Measurements from ENCODE around the gene SFT2D3. TPM values are rescaled to one million over a fixed set of nuclear protein-coding genes. Genes with fewer than 3 reads are reported as not detected.

SFT2D3 gene
- total and polyA plus RNA-seq, 2 of the 8 experiments (the other 6 are each of a cell fraction or from before 2014, with no cell fraction given), result 7.3 to 10.3 TPM

GRCh38 chr2:127653421-127654083 lies 47.7 kb upstream of the SFT2D3 start:
- no peak overlapping the region for H3K9ac ChIP-seq (replicated peaks in 1 of 4; ENCODE audit: extremely low read depth in 1 of 4, low read depth in 3 of 4, low read length in 3 of 4)
- H2BK20ac ChIP-seq (ENCODE audit: low read length), result no peak overlapping the region
- no peak overlapping the region for H4K5ac ChIP-seq (ENCODE audit: insufficient read length, low read depth, low read length)
- H3K4me1 ChIP-seq (replicated peaks in 1 of 4; ENCODE audit: control insufficient read depth in 3 of 4, insufficient read depth in 4 of 4, low read length in 3 of 4), result no peaks in the 10 kb centered on the region; a peak in 3 of 7 replicates
- 92% methylated on average over 14 of the region's 16 CpGs; no CpG with 5 or more reads in 1 of the 2 experiments for WGBS, 2 experiments (ENCODE audit: extremely low coverage in 1 of 2, insufficient coverage in 1 of 2, insufficient read length in 1 of 2, insufficient replicate concordance in 2 of 2, low coverage in 1 of 2, low lambda C conversion rate in 2 of 2, missing lambda C conversion rate in 1 of 2)
- H3K14ac ChIP-seq (ENCODE audit: insufficient read length), result no peak overlapping the region
- no peaks in the 10 kb centered on the region for H3K23me2 ChIP-seq (ENCODE audit: low read depth, low read length)
- TF ChIP-seq RXRA (IDR thresholded peaks at IDR 0.05; ENCODE audit: insufficient read depth, low read depth, low read length) (no peak), SUZ12 (IDR thresholded peaks at IDR 0.05; ENCODE audit: low read length) (no peak), FOSL1 (IDR thresholded peaks at IDR 0.05; ENCODE audit: insufficient read depth, low read depth, low read length) (no peak), CBX5 (IDR thresholded peaks at IDR 0.05; ENCODE audit: low read depth, low read length) (no peak), POLR2A (IDR thresholded peaks at IDR 0.05; ENCODE audit: control extremely low read depth in 1 of 2, low read depth in 2 of 2, low read length in 2 of 2) (no peak), NRF1 (IDR thresholded peaks at IDR 0.05; ENCODE audit: low read depth, low read length) (no peak), RFX5 (IDR thresholded peaks at IDR 0.05; ENCODE audit: borderline replicate concordance, low read depth, low read length) (no peak), RBBP5 (IDR thresholded peaks at IDR 0.05; ENCODE audit: borderline replicate concordance, low read depth, low read length) (no peak), TBP (IDR thresholded peaks at IDR 0.05; ENCODE audit: low read depth, low read length) (no peak), BACH1 (IDR thresholded peaks at IDR 0.05; ENCODE audit: low read length) (no peak)
- no peak overlapping the region for H4K8ac ChIP-seq (ENCODE audit: extremely low read depth, insufficient read depth, low read length)
- no peaks in the 10 kb centered on the region for H3K9me3 ChIP-seq (ENCODE audit: insufficient read depth in 2 of 2, low read depth in 1 of 2, low read length in 1 of 2)
- H4K91ac ChIP-seq (replicated peaks; ENCODE audit: insufficient read length, low read length), result no peak overlapping the region
- ChIA-PET POLR2A (ENCODE audit: partially characterized antibody) (interaction anchor here (1.0 kb wide), 2 partner anchors 49 to 211 kb away, joined by 3 read pairs; no protein-coding TSS in a partner anchor), CTCF (ENCODE audit: partially characterized antibody) (interaction anchor here (0.6 to 13.7 kb wide), 8 partner anchors 14 to 111 kb away, joined by 3 to 160 read pairs (median 4); partner anchors contain the start of gene LIMS2)
- no peak overlapping the region for H3K18ac ChIP-seq (ENCODE audit: extremely low read depth, low read length)
- H3K4ac ChIP-seq (replicated peaks; ENCODE audit: insufficient read length, low read depth, low read length), result no peak overlapping the region
- H3K79me1 ChIP-seq (ENCODE audit: low read depth, low read length), result no peaks in the 10 kb centered on the region
- no peak overlapping the region for H3K4me2 ChIP-seq (ENCODE audit: insufficient read depth in 1 of 2, low read depth in 2 of 2, low read length in 2 of 2)
- peaks cover 0 to 2% (median 0%) of the 10 kb centered on the region in 4 experiments; a peak in 1 of 7 replicates for H3K27me3 ChIP-seq (replicated peaks in 1 of 4; ENCODE audit: control insufficient read depth in 3 of 4, extremely low read depth in 1 of 4, insufficient read depth in 3 of 4, low read length in 3 of 4)
- H3K4me3 ChIP-seq (ENCODE audit: extremely low read depth in 1 of 4, insufficient read depth in 2 of 4, low read depth in 3 of 4, low read length in 4 of 4), result no peak overlapping the region
- no peak overlapping the region for H2AK5ac ChIP-seq (ENCODE audit: low read depth, low read length)
- no peak overlapping the region for H2BK15ac ChIP-seq (ENCODE audit: low read length)
- H3K36me3 ChIP-seq (ENCODE audit: control insufficient read depth in 2 of 4, insufficient read depth in 4 of 4, low read length in 3 of 4), result no peaks in the 10 kb centered on the region
- no peak for FAIRE-seq
- no peaks in the 10 kb centered on the region for H3K79me2 ChIP-seq (ENCODE audit: control insufficient read depth in 1 of 2, insufficient read depth in 2 of 2, low read length in 2 of 2)
- H2BK5ac ChIP-seq (ENCODE audit: low read depth, low read length), result no peak overlapping the region
- H4K20me1 ChIP-seq (replicated peaks in 1 of 2; ENCODE audit: control insufficient read depth in 1 of 2, insufficient read depth in 2 of 2, low read length in 2 of 2), result peaks cover 0 to 1% of the 10 kb centered on the region in 2 experiments
- no peak overlapping the region for H3K56ac ChIP-seq (replicated peaks; ENCODE audit: insufficient read length, low read depth, low read length)
- H3K23ac ChIP-seq (ENCODE audit: insufficient read length), result no peak overlapping the region
- H2BK120ac ChIP-seq (replicated peaks; ENCODE audit: low read depth, low read length), result no peak overlapping the region
- no peak for DNase-seq (ENCODE audit: low read depth in 1 of 2, low spot score in 2 of 2)
- no peak overlapping the region for H3K27ac ChIP-seq (ENCODE audit: low read depth, low read length)
- no peak overlapping the region for H2AFZ ChIP-seq (ENCODE audit: low read length)
- no peak overlapping the region for H2BK12ac ChIP-seq (ENCODE audit: low read depth, low read length)

Measured in H1 (cell line).